ENCODE data around the gene TRIM61. TPM values are rescaled to one million over a fixed set of nuclear protein-coding genes. Genes with fewer than 3 reads are reported as not detected.
"Not testable (repeated sequence)": the region's sequence is repeated elsewhere in the genome, so short reads cannot be mapped to it uniquely, and the experiment has no call there.

TRIM61 gene
- total RNA-seq, 4 donors from 2014 or later: 0.93 to 1.4 (median 0.94) TPM; not detected in 1

- no peak for TF ChIP-seq CTCF (IDR thresholded peaks at IDR 0.05)
- ATAC-seq (ENCODE audit: low FRiP score): peak; percentile 32
- DNase-seq (ENCODE audit: low spot score): no peak
Observed at GRCh38 chr4:164949448-164950143, 27.9 kb downstream of the TRIM61 start.

- no peak for TF ChIP-seq CTCF (IDR thresholded peaks at IDR 0.05)
- DNase-seq (ENCODE audit: low spot score) (no peak), ATAC-seq (ENCODE audit: low FRiP score) (no peak)
Observed at GRCh38 chr4:164948975-164949374, 28.5 kb downstream of the TRIM61 start.

GRCh38 chr4:164948006-164948405 is 29.5 kb downstream of the TRIM61 start:
- ATAC-seq (ENCODE audit: low FRiP score); DNase-seq (ENCODE audit: low spot score): not testable (repeated sequence)

GRCh38 chr4:164946810-164947209 is 30.6 kb downstream of the TRIM61 start:
- ATAC-seq (ENCODE audit: low FRiP score): no peak
- no peak for TF ChIP-seq CTCF (IDR thresholded peaks at IDR 0.05)
- DNase-seq (ENCODE audit: low spot score): no peak

- DNase-seq (ENCODE audit: low spot score) (no peak), ATAC-seq (ENCODE audit: low FRiP score) (no peak)
- no peak for TF ChIP-seq CTCF (IDR thresholded peaks at IDR 0.05)
Observed at GRCh38 chr4:164945146-164945545, 32.3 kb downstream of the TRIM61 start.

GRCh38 chr4:164943192-164943591 is 34.3 kb downstream of the TRIM61 start:
- TF ChIP-seq CTCF (IDR thresholded peaks at IDR 0.05): no peak
- ATAC-seq (ENCODE audit: low FRiP score) (no peak), DNase-seq (ENCODE audit: low spot score) (no peak)

GRCh38 chr4:164937576-164938270 is 39.7 kb downstream of the TRIM61 start:
- ATAC-seq (ENCODE audit: low FRiP score) (no peak), DNase-seq (ENCODE audit: low spot score) (no peak)
- TF ChIP-seq CTCF (IDR thresholded peaks at IDR 0.05): no peak

GRCh38 chr4:164935865-164936606 is 41.4 kb downstream of the TRIM61 start:
- DNase-seq (ENCODE audit: low spot score); ATAC-seq (ENCODE audit: low FRiP score): not testable (repeated sequence)

Data from omental fat pad (tissue), 4 donors.